NCI-H1436 treated with DMSO at 0.1 percent for 48 hours (cell line): ENCODE data around the gene SLC16A12.

ENCODE experiments used
- DNase-seq: peaks from one replicate; lab custom pipeline; 2025; lab: John Stamatoyannopoulos, UW

Gene SLC16A12

GRCh38 chr10:89505640-89506275 is 29.6 kb downstream of the SLC16A12 start:
- DNase-seq = no peak

DNA sequence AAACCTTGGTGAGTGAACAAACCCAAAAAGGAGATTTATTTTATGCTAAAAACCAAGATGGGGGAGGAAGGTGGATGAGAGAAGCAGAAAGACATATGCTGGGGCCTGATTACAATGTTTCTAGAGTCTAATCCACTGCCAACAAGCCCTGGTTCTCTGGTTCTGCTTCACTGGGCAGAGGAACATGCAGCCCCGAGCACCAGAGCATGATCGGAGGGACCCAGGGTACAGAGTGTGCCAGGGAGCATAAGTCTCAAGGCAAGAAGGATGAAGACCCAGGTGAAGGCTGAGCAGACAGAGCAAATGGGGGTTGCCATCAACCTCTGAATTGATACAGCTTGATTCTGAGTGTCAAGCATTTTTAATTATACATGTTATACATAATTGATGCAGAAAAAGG is 30.7 kb downstream of the SLC16A12 start:
- no peak for DNase-seq

DNA sequence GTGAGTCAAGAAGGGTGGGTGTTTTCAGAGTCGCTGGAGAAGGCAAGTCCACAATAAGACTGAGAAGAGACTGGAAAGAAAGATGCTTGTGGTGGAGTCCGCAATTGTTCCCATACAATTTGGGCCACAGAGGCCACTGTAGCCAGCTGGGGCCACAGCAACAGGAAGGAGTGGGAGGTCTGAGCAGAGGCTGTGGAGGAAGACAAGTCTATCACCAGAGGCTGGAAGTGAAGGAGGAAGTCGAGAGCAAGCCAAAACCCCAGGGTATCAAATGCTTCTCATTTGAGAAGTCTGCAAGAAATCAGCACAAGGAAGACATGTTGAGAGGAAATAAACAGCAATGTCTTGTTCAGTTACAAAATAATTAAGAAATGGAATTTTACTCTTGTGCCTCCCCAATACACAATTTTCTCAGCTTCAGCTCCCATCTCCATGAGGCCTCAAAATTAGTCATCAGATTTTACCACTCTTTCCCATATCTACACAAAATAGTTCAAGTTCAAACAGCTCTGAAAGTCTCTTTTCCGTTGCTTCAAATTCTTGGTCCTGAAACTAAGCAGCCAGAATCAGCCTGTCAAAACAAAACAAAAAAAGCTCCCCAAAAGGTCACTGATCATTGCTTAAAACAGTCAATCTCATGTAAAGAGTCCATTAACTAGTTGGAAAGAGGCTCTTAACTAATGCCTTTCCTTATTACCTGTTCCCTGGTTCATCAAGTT is 31.6 kb downstream of the SLC16A12 start:
- no peak for DNase-seq

GRCh38 chr10:89503151-89503550 is 32.2 kb downstream of the SLC16A12 start:
- DNase-seq = no peak

- DNase-seq = no peak
Measured at GRCh38 chr10:89502549-89502948, 32.8 kb downstream of the SLC16A12 start.

DNA sequence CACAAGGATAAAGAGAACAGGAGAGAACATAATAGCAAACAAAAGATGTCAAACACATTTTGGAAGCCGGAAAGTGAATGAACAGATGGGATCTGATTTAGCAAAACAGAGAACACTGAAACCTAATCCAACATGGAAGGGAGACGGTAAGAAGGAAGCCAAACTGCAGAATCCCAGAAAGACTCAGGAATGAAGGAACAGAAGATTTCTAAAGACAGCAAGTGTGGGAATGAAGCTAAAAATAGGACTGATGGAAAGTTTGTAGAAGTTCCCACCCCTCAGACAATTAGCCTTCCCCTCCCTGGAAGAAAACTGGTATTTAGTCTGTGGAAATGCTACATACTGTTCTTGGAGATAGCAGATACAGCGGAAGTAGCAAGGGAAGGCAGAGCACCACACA is 40.8 kb downstream of the SLC16A12 start:
- no peak for DNase-seq

GRCh38 chr10:89494068-89494467 is 41.3 kb downstream of the SLC16A12 start:
- no peak for DNase-seq

GRCh38 chr10:89491932-89492331 is 43.5 kb downstream of the SLC16A12 start:
- DNase-seq = no peak

- DNase-seq = no peak
Measured at GRCh38 chr10:89490596-89491335, 44.6 kb downstream of the SLC16A12 start.

DNA sequence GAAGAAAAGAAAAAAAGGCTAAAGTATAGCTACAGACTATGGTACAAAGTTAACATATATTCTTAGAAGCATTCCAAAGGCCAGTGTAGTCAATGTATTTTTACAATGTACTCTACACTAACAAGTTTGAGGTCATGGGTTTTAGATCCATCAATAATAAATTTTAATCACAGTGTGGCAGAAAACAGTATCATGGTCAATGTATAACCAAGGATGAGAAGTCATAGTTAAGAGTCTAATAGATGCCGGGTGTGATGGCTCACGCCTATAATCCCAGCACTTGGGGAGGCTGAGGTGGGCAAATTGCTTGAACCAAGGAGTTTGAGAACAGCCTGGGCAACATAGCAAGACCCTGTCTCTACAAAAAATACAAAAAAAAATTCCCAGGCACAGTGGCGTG is 53.1 kb downstream of the SLC16A12 start:
- no peak for DNase-seq

GRCh38 chr10:89481662-89482061 is 53.7 kb downstream of the SLC16A12 start:
- DNase-seq = no peak

DNA sequence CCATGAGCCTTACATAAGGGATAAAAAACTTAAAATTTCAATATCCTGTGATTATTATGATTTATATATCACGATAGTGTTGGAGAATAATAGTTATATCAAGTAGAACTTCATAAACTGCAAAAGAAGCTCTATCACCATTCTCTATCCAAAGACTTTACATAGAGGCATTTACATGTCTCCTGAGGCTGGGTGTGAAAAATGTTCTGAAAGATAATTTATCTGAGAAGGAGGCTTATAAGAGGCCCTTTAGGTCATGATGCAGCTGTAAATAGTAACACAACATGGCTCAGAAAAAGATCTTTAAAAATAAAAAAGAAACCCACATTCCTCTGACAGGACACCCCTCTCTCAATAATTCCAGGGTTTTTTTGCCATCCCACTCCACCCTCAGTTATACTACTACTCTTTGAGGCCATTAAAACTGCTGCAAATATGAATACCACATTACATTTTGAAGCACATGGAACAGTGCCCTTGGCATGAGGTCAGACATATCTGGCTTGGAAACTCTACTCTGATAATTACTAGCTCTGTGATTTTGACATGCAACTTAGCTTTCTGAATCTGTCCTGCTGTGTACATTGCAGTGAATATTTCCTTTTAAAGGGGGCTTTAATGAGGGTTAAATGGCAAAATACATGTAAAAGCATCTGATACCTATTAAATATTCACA is 55.5 kb downstream of the SLC16A12 start:
- no peak for DNase-seq

DNA sequence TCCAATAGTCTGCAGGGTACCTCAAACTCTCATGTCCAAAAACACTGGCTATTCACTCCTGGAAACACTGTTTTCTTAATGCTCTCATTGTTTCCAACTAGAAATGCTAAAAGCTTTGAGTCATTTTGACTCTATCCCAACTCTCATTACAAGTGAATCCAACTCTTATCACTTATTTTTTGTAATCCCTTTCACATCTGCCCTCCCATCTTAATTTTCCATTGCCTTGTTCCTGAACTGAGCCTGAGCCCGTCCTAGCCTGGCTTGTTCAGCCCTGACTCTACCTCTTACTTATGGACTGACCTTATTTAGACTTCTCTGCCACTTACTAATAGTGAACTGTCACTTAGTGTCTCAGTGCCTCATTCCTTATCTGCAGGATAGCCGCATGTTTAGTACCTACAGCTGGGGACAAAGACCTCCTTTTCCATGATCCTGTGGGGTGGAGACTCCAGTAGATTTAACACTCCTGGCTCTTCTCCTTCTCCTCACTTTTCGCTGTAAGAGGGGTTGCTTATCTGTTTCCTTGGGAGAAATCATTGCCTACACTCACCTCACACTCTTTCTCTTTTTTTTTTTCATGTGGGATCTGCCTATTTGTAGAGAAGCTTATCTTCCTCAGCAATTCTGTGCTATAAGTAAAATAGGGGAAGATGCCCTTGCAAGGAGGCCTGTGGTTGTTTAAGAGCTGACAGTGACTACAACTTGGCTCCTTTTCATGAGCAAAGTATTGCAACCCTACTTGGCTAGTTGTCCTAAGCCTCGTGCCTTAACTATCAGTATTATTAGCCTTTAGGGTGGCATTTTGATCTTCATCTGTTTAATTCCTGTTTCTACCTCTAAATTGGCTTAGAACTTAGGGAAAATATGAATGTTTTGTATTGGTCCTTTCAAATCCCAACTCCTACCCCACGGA is 56.4 kb downstream of the SLC16A12 start:
- DNase-seq = no peak

DNA sequence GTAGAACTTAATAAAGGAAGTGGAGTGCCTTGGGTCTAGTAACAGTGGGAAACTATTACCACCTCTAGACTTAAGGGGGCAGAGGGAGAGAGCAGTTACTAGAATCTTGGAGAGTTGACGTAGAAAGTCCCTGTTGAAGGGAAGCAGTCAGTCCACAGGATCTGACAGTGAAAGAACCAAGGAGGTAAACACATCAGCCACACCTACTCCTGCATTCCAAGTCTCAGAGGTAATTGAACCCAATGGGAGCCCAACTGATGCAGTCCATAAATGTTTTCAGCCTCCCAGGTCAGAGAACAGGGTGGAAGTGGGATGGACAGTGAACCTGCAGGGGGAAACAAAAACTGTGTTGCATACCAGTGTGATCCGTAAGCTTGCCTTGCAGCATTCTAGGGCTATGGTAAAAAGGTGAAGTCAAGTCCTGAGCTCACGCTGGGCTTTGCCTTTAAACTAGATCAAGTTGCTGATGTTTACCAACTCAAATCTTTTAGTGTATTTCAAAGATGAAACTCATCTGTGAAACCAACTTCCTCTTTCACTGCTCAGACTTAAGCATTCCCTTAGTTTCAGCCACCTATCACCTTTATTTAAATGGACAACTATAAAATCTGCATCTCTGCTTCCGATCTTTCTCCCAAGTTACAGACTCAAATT is 57.2 kb downstream of the SLC16A12 start:
- no peak for DNase-seq

- DNase-seq = no peak
Measured at GRCh38 chr10:89476150-89476549, 59.2 kb downstream of the SLC16A12 start.

- DNase-seq = no peak
Measured at GRCh38 chr10:89475591-89475998, 59.8 kb downstream of the SLC16A12 start.

- no peak for DNase-seq
Measured at GRCh38 chr10:89475125-89475524, 60.3 kb downstream of the SLC16A12 start.

GRCh38 chr10:89474452-89474851 is 60.9 kb downstream of the SLC16A12 start:
- no peak for DNase-seq

DNA sequence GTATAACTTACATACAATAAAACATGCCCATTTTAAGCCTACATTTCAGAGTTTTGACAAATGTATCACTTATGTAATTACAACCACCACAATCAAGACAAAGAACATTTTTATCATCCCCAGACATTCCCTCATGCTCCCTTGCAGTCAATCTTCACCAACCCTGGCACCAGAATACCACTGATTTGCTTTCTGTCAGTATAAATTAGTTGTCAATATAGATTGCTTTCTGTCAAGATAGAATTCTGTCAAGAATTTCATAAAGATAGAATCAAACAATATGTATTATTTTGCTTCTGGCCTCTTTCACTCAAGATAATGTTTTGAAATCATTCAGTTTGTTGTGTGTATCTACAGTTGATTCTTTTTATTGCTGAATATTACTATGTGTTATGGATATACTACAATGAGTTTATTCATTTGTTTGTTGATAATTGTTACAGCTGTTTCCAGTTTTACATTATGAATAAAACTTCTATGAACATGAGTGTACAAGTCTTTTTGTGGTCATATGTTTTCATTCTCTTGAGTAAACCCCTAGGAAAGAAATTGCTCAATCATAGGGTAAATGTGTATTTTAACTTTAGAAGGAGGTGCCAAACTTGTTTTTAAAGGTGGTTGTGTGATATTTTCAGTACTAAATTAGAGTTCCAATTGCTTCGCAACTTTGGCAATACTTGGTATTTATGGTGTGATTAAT is 64.1 kb downstream of the SLC16A12 start:
- no peak for DNase-seq

- no peak for DNase-seq
Measured at GRCh38 chr10:89470628-89471027, 64.8 kb downstream of the SLC16A12 start.
